Cardiac muscle cell (in vitro differentiated cells and primary cell): ENCODE measurements around the gene SRSF4. TPM values are rescaled to one million over a fixed set of nuclear protein-coding genes. Genes with fewer than 3 reads are reported as not detected.

ENCODE experiments used
- polyA plus RNA-seq: library from polyadenylated mRNA; unstranded; fragments of >200 nt; fragmentation: Nextera tagmentation; extraction: Ambion mirVana; gene quantifications from 2 replicates; pipeline ENCODE4 v1.2.1, GENCODE V29; 2016
- total RNA-seq: library from RNA; depleted of rRNA; stranded (reverse); fragments of >200 nt; gene quantifications from 2 replicates; pipeline ENCODE4 v1.2.3, GENCODE V29; 2016

The SRSF4 gene
- total and polyA plus RNA-seq, 2 experiments from 2014 or later, result 72.3 to 92.6 TPM

Other genes starting within 250 kb of the SRSF4 start
- 17.6 and 37.6 TPM in 2 replicates for gene TMEM200B, start 58.0 kb downstream of the SRSF4 start, total RNA-seq
- 18.7 and 33.0 TPM in 2 replicates for gene TMEM200B, start 58.0 kb downstream of the SRSF4 start, polyA plus RNA-seq
- gene MECR, start 49.0 kb upstream of the SRSF4 start, total RNA-seq, result 24.8 and 41.4 TPM in 2 replicates
- gene MECR, start 49.0 kb upstream of the SRSF4 start, polyA plus RNA-seq, result 60.0 and 62.8 TPM in 2 replicates
- 64.8 and 89.7 TPM in 2 replicates for gene PTPRU, start 54.6 kb upstream of the SRSF4 start, total RNA-seq
- 23.2 and 37.4 TPM in 2 replicates for gene PTPRU, start 54.6 kb upstream of the SRSF4 start, polyA plus RNA-seq